ENCODE data around the gene MAPK4.

The MAPK4 gene

GRCh38 chr18:50749421-50749820 is 189.5 kb downstream of the MAPK4 start:
- TF ChIP-seq, protein P1, sequence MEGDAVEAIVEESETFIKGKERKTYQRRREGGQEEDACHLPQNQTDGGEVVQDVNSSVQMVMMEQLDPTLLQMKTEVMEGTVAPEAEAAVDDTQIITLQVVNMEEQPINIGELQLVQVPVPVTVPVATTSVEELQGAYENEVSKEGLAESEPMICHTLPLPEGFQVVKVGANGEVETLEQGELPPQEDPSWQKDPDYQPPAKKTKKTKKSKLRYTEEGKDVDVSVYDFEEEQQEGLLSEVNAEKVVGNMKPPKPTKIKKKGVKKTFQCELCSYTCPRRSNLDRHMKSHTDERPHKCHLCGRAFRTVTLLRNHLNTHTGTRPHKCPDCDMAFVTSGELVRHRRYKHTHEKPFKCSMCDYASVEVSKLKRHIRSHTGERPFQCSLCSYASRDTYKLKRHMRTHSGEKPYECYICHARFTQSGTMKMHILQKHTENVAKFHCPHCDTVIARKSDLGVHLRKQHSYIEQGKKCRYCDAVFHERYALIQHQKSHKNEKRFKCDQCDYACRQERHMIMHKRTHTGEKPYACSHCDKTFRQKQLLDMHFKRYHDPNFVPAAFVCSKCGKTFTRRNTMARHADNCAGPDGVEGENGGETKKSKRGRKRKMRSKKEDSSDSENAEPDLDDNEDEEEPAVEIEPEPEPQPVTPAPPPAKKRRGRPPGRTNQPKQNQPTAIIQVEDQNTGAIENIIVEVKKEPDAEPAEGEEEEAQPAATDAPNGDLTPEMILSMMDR (conservative IDR thresholded peaks at IDR 0.05; ENCODE audit: control insufficient read depth, insufficient read depth, low read depth, low read length) = no peak
- no peak overlapping the region for H3K4me3 ChIP-seq (ENCODE audit: control insufficient read depth, low read depth, low read length)
- no peak for DNase-seq (ENCODE audit: low read depth)

DNA sequence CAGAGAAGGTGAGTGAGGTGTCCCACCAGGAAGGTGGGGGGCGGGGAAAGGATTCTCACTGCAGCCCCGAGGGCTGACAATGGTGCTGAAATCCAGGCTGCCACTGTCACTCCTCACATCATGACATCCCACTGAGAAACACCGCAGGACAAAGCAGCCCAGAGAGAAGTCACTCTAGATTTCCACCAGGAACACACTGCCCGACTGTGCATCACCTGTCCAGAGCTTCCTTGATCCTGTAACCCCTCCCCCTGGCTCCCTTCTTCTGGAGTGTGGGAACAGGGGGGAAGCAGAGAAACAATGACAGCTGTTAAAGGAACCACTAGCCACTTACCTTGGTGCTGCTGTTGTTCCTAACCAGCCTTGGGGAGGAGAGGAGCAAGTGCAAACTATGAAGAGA is 190.1 kb downstream of the MAPK4 start:
- H3K4me3 ChIP-seq (ENCODE audit: control insufficient read depth, low read depth, low read length) = no peak overlapping the region
- TF ChIP-seq, protein P1 (conservative IDR thresholded peaks at IDR 0.05; ENCODE audit: control insufficient read depth, insufficient read depth, low read depth, low read length) = no peak
- DNase-seq (ENCODE audit: low read depth) = no peak

DNA sequence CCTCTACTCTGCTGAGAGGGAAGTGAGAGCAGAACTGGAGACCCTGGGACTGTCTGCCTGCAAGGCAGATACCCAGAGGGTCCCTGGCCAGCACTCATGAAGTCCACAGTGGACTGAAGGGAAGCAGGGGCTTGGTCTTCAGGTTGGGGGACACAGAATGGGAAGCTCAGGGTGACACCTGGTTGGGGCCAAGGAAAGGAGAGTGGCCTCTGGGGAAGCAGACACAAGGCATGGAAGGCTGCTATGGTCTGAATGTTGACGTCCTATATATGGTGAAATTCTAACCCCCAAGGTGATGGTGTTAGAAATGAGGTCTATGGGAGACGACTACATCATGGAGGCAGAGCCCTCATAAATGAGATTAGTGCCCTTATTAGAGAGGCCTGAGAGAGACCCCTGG is 190.7 kb downstream of the MAPK4 start:
- TF ChIP-seq, protein P1 (conservative IDR thresholded peaks at IDR 0.05; ENCODE audit: control insufficient read depth, insufficient read depth, low read depth, low read length) = no peak
- no peak overlapping the region for H3K4me3 ChIP-seq (ENCODE audit: control insufficient read depth, low read depth, low read length)
- DNase-seq (ENCODE audit: low read depth) = no peak

- DNase-seq (ENCODE audit: low read depth) = no peak
- TF ChIP-seq, protein P1 (conservative IDR thresholded peaks at IDR 0.05; ENCODE audit: control insufficient read depth, insufficient read depth, low read depth, low read length) = no peak
- H3K4me3 ChIP-seq (ENCODE audit: control insufficient read depth, low read depth, low read length) = no peak overlapping the region
Observed at GRCh38 chr18:50751490-50751889, 191.6 kb downstream of the MAPK4 start.

GRCh38 chr18:50751947-50752346 is 192.1 kb downstream of the MAPK4 start:
- no peak for DNase-seq (ENCODE audit: low read depth)
- TF ChIP-seq, protein P1 (conservative IDR thresholded peaks at IDR 0.05; ENCODE audit: control insufficient read depth, insufficient read depth, low read depth, low read length) = no peak
- no peak overlapping the region for H3K4me3 ChIP-seq (ENCODE audit: control insufficient read depth, low read depth, low read length)

DNA sequence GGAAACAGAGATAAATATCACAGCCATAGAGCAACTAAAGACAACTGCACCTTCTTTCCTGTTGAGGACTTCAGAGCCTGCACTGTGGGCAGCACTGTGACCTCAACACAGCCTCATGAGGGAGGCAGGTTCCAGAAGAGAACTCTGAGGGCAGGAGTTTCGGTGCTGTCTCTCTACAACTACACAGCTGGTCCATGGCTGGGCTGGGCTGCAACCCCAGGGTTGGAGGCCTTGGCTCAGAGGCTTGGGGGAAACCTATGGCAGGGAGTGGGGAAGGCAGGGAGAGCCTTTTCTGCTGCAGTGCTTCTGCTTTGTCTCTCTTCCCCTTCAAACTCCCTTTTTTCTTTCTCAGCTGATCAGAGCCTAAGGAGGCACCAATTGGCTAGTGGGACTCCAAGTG is 193.4 kb downstream of the MAPK4 start:
- TF ChIP-seq, protein P1 (conservative IDR thresholded peaks at IDR 0.05; ENCODE audit: control insufficient read depth, insufficient read depth, low read depth, low read length) = no peak
- H3K4me3 ChIP-seq (ENCODE audit: control insufficient read depth, low read depth, low read length) = no peak overlapping the region
- DNase-seq (ENCODE audit: low read depth) = no peak

DNA sequence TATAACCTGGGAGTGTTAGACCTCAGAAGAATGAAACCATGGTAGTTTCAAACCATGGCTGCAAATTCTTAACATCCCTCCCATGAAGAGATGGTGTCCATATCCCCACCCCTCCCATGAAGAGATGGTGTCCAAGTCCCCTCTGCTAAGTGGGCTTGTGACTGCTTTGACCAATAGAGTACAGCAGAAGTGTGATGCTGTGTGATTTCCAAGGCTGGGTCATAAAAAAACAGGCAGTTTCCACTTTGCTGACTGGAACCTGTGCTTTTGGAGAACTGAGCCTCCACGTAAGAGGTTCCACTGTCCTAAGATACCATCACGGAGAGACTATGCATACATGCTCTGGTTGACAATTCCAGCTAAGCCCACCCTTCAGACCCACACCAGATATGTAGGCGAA is 194.4 kb downstream of the MAPK4 start:
- TF ChIP-seq, protein P1 (conservative IDR thresholded peaks at IDR 0.05; ENCODE audit: control insufficient read depth, insufficient read depth, low read depth, low read length) = no peak
- no peak overlapping the region for H3K4me3 ChIP-seq (ENCODE audit: control insufficient read depth, low read depth, low read length)
- no peak for DNase-seq (ENCODE audit: low read depth)
